Uterus (tissue), 2 donors: ENCODE measurements around the gene ZNF79.

Source experiments
- CTCF ChIP-seq, 4 experiments: fragments of 200-600 bp in 2 of 4; fragments of 450-650 bp in 2 of 4; sonication (generic) in 2 of 4; IDR thresholded peaks; one replicate each; pipeline ENCODE4 v1.5.1; 2016 to 2019; ENCODE audit warnings: antibody characterized with exemption in 4 of 4, mild to moderate bottlenecking in 2 of 4, moderate library complexity in 1 of 4
- POLR2A ChIP-seq, 2 donors: fragments of 450-650 bp; IDR thresholded peaks; one replicate each; pipeline ENCODE4 v1.6.1; 2016; ENCODE audit warnings: antibody characterized with exemption in 2 of 2, mild to moderate bottlenecking in 1 of 2, moderate library complexity in 1 of 2

- TF ChIP-seq CTCF (IDR thresholded peaks at IDR 0.05) (no peak), POLR2A (IDR thresholded peaks at IDR 0.05) (no peak)
These were observed 27.9 kb upstream of the ZNF79 start for GRCh38 chr9:127396253-127396807.
